Measurements from ENCODE around the gene SH2D3C.

DNA sequence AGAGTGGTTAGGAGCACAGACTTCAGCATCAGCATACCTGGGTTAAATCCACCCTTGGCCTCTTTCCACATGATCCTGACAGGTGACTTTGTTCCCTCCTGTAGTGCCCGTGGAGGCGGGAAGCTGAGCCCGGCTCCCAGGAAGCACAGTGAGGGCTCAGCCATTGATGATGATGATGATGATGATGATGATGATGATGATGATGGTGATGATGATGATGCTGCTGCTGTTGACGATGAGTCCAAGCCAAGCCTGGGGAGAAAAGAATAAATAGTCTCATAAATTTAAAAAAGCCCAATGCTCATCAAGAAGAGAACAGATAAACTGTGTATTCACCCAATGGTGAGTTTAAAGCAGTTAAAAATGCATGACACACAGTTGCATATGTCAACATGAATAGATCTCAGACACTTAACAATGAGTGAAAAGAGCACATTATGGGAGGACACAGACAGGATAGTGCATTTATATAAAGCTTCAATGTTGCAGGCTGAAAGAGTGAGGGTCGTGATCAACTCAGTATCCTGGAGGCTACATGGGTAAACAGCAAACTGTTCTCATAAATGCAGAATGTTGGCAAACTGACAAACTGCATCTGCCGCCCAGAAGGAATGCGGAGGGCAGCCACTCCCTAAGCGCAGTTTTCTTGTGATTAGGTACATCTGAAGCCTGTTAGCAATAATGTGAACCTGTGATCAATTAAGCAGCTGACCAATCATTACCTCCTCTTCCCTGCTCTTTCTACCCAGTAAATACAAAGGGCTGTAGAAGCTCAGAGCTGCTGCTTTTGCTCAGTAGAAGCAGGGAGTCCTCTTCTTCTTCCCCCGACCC lies 83.4 kb downstream of the SH2D3C start:
- TF ChIP-seq, protein P1, sequence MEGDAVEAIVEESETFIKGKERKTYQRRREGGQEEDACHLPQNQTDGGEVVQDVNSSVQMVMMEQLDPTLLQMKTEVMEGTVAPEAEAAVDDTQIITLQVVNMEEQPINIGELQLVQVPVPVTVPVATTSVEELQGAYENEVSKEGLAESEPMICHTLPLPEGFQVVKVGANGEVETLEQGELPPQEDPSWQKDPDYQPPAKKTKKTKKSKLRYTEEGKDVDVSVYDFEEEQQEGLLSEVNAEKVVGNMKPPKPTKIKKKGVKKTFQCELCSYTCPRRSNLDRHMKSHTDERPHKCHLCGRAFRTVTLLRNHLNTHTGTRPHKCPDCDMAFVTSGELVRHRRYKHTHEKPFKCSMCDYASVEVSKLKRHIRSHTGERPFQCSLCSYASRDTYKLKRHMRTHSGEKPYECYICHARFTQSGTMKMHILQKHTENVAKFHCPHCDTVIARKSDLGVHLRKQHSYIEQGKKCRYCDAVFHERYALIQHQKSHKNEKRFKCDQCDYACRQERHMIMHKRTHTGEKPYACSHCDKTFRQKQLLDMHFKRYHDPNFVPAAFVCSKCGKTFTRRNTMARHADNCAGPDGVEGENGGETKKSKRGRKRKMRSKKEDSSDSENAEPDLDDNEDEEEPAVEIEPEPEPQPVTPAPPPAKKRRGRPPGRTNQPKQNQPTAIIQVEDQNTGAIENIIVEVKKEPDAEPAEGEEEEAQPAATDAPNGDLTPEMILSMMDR (IDR thresholded peaks at IDR 0.05; ENCODE audit: control extremely low read depth in 1 of 3, insufficient read depth in 1 of 3, low read depth in 1 of 3, low read length in 3 of 3), result no peak
- no peak for TF ChIP-seq TCF12 (IDR thresholded peaks at IDR 0.05; ENCODE audit: low read depth, low read length)
- TF ChIP-seq, protein P2, sequence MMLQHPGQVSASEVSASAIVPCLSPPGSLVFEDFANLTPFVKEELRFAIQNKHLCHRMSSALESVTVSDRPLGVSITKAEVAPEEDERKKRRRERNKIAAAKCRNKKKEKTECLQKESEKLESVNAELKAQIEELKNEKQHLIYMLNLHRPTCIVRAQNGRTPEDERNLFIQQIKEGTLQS (IDR thresholded peaks at IDR 0.05; ENCODE audit: insufficient read depth, low read depth, low read length), result no peak
- TF ChIP-seq, protein P3, sequence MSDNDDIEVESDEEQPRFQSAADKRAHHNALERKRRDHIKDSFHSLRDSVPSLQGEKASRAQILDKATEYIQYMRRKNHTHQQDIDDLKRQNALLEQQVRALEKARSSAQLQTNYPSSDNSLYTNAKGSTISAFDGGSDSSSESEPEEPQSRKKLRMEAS (IDR thresholded peaks at IDR 0.05), result no peak
- no peak for TF ChIP-seq BCL11A (IDR thresholded peaks at IDR 0.05; ENCODE audit: low read depth in 2 of 2, low read length in 2 of 2)
- no peak for TF ChIP-seq POLR2AphosphoS5 (IDR thresholded peaks at IDR 0.05; ENCODE audit: low read depth, low read length)
